GM19324 (cell line): ENCODE results near the gene FCHSD2.

Source experiments
- ATAC-seq: cut with Tn5 transposase; IDR thresholded peaks from one replicate; pipeline ENCODE4 v1.9.1; 2021; ENCODE audit warnings: mild to moderate bottlenecking, moderate library complexity; ENCODE audit not compliant: unreplicated experiment, low FRiP score

FCHSD2 gene

GRCh38 chr11:73019449-73019848 is 122.7 kb downstream of the FCHSD2 start:
- ATAC-seq: no peak

DNA sequence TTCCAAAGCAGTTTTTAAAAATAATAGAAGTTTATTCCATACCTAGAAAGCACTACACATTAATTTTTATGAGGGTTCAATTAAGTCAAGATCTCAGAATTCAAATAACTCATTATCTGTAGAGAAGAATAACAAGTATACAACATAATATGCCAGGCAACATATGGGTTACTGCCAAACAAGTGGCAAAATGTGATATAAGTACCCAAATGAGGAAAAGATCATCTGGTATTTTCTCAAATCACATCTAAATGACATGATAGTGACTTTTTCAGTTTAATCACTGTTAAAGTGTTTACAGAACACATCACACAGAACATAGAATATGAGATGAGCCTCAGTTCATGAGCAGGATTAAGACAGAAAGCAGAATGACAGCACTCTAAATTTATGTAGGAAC is 123.3 kb downstream of the FCHSD2 start:
- ATAC-seq: no peak

DNA sequence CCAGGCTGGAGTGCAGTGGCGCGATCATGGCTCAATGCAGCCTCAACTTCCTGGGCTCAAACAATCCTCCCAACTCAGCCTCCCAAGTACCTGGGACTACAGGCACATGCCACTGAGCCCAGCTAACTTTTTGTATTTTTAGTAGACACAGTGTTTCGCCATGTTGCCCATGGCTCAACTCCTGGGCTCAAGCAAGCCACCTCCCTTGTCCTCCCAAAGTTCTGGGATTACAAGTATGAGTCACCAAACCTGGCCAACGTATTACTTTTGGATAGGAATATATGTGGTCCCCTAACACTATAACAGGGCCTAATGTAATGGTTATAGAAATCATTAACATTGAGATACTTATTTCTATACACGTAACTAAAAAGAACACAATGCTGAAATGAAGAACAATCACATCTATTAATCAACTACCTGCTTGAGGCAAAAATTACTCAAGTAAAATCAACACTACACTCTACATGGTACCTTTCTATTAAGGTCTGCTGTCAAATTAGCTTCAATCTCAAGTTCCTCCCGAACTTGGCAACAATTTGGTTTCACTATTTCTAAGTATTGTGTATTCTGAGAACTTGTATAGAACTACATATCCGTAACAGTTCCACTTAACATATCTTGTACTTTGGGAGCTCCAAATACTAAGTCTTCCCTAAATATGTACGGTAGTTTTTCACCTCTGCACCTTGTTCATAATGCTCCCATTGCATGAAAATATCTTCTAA is 124.9 kb downstream of the FCHSD2 start:
- no peak for ATAC-seq

- no peak for ATAC-seq
Observed at GRCh38 chr11:73013021-73013420, 129.1 kb downstream of the FCHSD2 start.

DNA sequence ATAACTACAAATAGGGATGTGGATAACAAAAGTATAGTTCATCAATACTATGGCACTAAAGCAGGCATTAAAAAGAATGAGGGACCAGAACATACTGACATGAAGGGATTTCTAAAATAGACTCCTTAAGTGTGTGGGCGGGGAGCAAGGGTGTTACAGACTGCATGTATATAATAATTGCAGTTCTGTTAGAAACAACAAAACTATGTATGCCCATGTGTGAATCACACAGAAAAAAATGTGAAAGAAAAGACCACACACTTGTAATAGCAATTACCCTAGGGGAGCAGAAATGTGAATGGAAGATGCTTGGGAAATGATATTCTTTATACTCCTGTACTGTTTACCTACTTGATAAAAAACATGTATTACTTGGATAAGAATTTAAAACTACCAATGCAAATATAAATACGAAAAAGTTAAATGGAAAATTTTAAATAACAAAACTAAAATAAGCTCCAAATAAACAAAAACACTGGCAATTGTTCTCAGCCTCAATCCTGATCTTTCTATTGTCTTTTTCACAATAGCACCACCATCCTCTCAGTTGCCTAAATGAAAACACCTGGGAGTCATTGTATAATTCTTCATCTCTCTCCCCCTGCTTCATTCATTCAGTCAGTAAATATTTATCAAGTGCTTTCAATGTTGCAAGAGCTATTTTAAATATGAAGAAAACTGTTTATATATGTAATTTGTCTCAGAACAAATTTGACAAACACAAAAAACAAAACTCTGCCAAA is 129.8 kb downstream of the FCHSD2 start:
- ATAC-seq: no peak

- ATAC-seq: no peak
Observed at GRCh38 chr11:73011126-73011817, 130.8 kb downstream of the FCHSD2 start.

DNA sequence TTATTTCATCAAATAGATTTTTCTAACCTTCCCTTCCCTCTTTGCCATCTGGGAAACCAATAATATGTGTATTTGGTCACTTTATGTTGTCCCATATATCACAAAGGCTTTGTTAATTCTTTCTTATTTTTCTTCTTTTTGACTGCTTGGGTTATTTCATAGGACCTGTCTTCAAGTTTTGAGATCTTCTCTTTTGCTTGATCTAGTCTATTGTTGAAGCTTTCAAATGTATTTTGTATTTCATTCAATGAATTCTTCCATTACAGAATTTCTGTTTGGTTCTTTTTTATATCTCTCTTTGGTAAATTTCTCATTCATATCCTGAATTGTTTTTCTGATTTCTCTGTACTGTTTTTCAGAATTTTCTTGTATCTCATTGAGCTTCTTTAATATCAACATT is 132.1 kb downstream of the FCHSD2 start:
- ATAC-seq: no peak

GRCh38 chr11:73004088-73004487 is 138.0 kb downstream of the FCHSD2 start:
- ATAC-seq: no peak

GRCh38 chr11:73003088-73003487 is 139.0 kb downstream of the FCHSD2 start:
- no peak for ATAC-seq

DNA sequence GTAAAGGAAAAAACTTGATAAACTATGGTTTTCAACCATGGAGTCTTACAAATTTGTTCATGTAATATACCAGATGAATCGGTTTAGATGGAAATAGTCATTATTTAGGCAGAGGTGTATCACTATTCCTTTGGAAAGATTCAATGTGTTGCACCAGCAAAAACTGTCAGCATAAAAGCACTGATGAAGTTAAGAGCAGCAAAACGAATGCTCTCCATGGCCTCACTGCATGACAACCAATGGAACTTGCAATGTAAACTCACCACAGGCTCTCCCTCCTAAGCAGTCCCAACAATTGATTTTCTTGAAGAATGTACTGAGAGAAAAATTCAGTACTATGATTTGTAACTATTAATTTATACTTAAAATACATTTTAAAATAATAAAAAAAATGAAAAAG is 139.9 kb downstream of the FCHSD2 start:
- ATAC-seq: no peak

- no peak for ATAC-seq
Observed at GRCh38 chr11:73001615-73002014, 140.5 kb downstream of the FCHSD2 start.

DNA sequence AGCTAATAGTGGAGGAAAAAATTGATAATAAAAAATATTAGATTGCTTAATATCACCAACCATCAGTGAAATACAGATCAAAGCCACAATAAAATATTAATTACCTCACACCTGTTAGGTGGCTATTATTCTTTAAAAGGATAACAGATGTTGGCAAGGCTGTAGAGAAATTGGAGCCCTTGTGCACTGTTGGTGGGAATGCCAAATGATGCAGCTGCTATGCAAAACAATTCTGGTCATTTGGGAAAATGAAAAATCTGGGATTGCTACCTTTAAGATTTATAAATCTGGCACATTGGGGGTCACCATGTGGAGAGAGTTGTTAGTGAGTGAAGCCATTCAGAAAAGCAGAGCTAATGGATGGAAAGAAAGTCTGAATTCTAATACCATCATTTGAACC is 143.4 kb downstream of the FCHSD2 start:
- ATAC-seq: no peak

- ATAC-seq: no peak
Observed at GRCh38 chr11:72996959-72997358, 145.2 kb downstream of the FCHSD2 start.

- no peak for ATAC-seq
Observed at GRCh38 chr11:72989727-72990126, 152.4 kb downstream of the FCHSD2 start.

DNA sequence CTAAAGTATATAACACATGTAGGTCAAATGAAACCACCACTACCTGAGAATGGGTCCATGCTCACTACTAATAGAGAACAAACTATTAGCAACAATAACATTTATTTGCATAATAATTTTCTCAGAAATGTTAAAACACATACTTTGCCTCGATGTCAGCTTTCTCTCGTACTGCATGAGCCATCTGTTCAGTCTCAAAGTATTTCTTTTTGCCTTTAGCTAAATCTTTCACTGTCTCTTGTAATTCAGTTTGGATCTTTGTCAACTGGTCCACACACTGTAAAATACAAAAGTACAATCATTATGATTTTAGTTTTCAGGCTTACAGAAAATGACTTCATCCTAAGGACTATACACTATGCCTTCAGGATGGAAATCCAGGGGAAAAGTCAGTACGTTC is 153.3 kb downstream of the FCHSD2 start:
- ATAC-seq: no peak

DNA sequence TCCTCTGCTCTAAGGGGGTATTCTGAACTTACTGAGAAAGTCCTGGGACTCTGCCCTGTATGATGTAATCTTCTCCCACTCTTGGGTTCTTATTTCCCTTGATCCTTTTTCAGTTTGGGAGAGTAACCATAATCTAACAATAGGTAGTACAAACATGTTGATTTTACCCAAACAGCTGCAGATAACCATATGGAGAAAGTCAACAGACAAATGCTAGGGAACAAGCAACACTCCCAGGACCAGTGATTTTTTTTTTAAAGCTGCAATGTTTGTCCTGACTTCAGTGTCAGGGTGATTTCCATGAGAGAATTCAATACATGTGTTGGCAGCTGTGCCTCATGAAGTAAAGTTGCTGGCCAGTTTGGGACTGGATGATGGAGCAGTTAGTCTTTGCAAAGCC is 156.5 kb downstream of the FCHSD2 start:
- ATAC-seq: no peak

DNA sequence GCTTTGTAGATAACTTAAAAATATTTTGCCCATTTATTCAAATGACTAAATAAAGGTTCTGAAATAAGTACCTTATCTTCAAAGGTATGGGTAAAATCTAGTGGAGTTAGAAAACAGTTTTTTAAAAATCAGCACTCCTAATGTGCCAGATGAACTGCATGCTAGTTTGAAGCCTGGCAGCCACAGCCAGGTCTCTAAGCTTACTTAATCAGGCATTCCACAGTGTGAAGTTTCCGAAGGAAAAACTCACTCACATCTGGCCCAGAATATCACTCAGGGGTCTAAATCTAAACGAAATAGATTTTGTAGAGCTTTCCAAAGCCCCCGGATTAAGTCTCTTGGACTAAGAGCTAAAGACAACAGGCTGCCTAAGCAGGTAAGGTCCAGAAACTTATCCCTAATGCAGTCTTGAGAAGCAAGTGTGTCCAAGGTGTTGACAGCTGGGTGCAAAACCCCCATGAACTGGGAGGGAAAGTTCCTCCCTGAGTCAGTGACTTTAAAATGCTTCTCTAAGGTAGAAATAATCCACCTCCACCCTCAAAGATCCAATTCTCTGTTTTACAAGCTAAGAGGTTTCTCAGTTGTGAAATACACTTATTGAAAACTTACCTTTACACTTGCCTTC is 157.6 kb downstream of the FCHSD2 start:
- no peak for ATAC-seq

DNA sequence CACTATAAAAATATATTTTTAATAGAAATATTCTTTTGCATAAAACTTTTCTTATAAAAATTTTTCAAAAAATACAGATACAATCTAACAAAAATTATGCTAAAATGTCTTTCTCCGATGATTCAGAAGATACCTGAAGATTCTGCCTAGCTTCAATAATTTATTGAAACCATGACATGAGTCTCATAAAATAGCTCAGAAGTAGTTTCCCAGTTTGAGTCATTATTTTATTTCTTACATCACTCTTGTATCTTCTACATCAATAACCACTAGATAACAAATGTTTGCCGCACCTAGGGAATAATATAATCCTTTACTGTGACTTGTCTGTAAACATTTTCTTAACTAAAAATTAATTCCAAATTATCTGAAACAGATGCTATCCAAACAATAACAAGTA is 158.6 kb downstream of the FCHSD2 start:
- no peak for ATAC-seq

DNA sequence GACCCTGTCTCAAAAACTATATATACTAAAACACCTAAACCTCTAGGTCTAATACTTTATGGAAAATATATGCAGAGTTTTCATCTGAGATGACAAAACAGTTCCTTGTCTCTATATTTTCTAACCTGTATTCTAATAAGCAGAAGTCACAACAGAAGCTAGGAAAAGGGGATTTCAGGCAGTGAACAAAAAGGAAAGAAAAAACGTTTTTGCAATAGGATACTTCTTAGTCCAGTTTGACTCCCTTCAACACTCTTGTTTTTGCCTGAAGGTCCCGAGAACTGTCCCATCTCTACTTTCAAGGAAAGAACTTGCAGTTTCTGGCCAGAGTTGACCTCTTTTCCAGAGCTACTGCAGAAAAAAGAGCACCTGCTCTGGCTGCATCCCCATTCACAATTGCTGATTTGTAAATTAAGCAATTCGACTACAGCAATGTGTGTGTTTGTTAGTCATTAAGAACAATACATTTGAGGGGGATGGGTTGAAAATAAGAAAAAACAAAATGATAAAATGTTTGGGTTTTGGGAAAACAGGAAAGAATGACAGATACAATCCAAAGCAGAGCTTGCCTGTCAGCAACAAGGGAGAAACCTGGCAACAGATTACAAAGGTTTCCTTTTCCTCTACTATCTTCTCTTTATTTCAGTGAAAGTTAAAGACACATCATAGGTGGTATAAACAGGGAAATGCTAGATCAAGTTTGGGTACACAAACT is 160.0 kb downstream of the FCHSD2 start:
- no peak for ATAC-seq

- ATAC-seq: no peak
Observed at GRCh38 chr11:72981080-72981479, 161.0 kb downstream of the FCHSD2 start.
